Gastroesophageal sphincter (tissue), 4 donors: ENCODE measurements around the gene PTPN1. TPM values are rescaled to one million over a fixed set of nuclear protein-coding genes. Genes with fewer than 3 reads are reported as not detected.

Source experiments
- ATAC-seq: fragments of 150-250 bp; one replicate; pipeline ENCODE4 v1.9.1; 2016; ENCODE audit warnings: mild to moderate bottlenecking, moderate library complexity
- H3K27ac ChIP-seq, 4 donors: fragments of 200-600 bp; sonication (generic) in 3 of 4; 1 replicate in 3 of 4; 2 replicates in 1 of 4; pipeline ENCODE4 v1.5.1; 2016 to 2019
- H3K27me3 ChIP-seq: fragments of 200-600 bp; sonication (generic); one replicate; pipeline ENCODE4 v1.5.1; 2019
- H3K36me3 ChIP-seq, 2 donors: fragments of 200-600 bp; sonication (generic); one replicate each; pipeline ENCODE4 v1.5.1; 2019; ENCODE audit warnings: control low read depth in 1 of 2
- H3K4me1 ChIP-seq, 3 donors: fragments of 200-600 bp; sonication (generic); 1 replicate in 2 of 3; 2 replicates in 1 of 3; pipeline ENCODE4 v1.5.1; 2016 to 2019; ENCODE audit warnings: control low read depth in 2 of 3
- H3K4me3 ChIP-seq, 2 donors: fragments of 200-600 bp; sonication (generic); one replicate each; pipeline ENCODE4 v1.5.1; 2019; ENCODE audit warnings: mild to moderate bottlenecking in 1 of 2, moderate library complexity in 1 of 2
- H3K9me3 ChIP-seq, 3 donors: fragments of 200-600 bp; sonication (generic); one replicate each; pipeline ENCODE4 v1.5.1; 2017 to 2019; ENCODE audit warnings: control low read depth in 2 of 3
- CTCF ChIP-seq, 4 experiments: fragments of 200-600 bp in 2 of 4; fragments of 450-650 bp in 2 of 4; sonication (generic) in 1 of 4; IDR thresholded peaks; one replicate each; pipeline ENCODE4 v1.5.1; 2017 to 2019; ENCODE audit warnings: antibody characterized with exemption in 4 of 4, mild to moderate bottlenecking in 2 of 4, moderate library complexity in 2 of 4
- EP300 ChIP-seq: sonication (generic); formaldehyde crosslinking; IDR thresholded peaks from one replicate; pipeline ENCODE4 v1.6.1; 2017; ENCODE audit warnings: antibody characterized with exemption, mild to moderate bottlenecking
- POLR2A ChIP-seq, 2 donors: fragments of 450-650 bp; IDR thresholded peaks; one replicate each; pipeline ENCODE4 v1.6.1; 2017; ENCODE audit warnings: antibody characterized with exemption in 2 of 2, mild to moderate bottlenecking in 2 of 2, moderate library complexity in 1 of 2
- POLR2AphosphoS5 ChIP-seq: sonication (generic); formaldehyde crosslinking; IDR thresholded peaks from one replicate; pipeline ENCODE4 v1.6.1; 2017; ENCODE audit warnings: antibody characterized with exemption
- WGBS, 2 donors: methylation state at CpG; one replicate each; pipeline ENCODE4 v1.1.5; 2018; ENCODE audit warnings: low coverage in 1 of 2; 5-methylcytosine and 5-hydroxymethylcytosine counted together
- total RNA-seq, 4 donors: library from RNA; depleted of rRNA; stranded (reverse); fragments of >200 nt; gene quantifications; one replicate each; pipeline ENCODE4 v1.1.0, GENCODE V29; 2016

Gene PTPN1
- total RNA-seq, 4 donors from 2014 or later = 27.6 to 43.6 (median 38.4) TPM

DNA sequence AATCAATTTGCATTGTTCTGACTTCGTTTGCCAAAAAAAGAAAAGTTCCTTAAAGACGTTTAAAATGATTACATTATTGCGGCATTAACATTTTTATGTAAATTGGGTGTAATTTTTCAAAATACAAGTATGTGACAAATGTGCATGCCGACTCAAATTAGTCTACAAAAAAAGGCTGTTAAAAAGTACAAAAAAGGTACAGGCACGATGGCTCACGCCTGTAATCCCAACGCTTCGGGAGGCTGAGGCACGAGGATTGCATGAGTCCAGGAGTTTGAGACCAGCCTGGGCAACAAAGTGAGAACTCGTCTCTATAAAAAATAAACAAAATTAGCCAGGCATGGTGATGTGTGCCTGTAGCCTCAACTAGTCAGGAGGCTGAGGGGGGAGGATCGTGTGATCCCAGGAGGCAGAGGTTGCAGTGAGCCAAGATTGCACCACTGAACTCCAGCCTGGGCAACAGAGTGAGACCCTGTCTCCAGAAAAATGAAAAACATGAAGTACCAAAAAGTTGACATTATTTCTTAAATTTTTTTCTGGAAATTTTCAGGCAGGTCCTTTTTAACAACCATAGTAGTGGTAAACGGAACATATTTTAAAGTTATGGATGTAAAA, 90.2 kb downstream of the PTPN1 start:
- Histone ChIP-seq H3K4me3 (no peak overlapping the region), H3K27ac (no peak overlapping the region), H3K9me3 (no peaks in the 10 kb centered on the region), H3K4me1 (peaks cover 0 to 19% (median 0%) of the 10 kb centered on the region in 3 donors), H3K27me3 (peaks cover 50% of the 10 kb centered on the region), H3K36me3 (peaks cover 0 to 36% of the 10 kb centered on the region in 2 donors)
- WGBS, 2 donors = 80 to 82% methylated on average over 12 of the region's 12 CpGs
- ATAC-seq = no peak
- TF ChIP-seq CTCF (IDR thresholded peaks at IDR 0.05) (no peak), POLR2AphosphoS5 (no peak), POLR2A (IDR thresholded peaks at IDR 0.05) (no peak)

DNA sequence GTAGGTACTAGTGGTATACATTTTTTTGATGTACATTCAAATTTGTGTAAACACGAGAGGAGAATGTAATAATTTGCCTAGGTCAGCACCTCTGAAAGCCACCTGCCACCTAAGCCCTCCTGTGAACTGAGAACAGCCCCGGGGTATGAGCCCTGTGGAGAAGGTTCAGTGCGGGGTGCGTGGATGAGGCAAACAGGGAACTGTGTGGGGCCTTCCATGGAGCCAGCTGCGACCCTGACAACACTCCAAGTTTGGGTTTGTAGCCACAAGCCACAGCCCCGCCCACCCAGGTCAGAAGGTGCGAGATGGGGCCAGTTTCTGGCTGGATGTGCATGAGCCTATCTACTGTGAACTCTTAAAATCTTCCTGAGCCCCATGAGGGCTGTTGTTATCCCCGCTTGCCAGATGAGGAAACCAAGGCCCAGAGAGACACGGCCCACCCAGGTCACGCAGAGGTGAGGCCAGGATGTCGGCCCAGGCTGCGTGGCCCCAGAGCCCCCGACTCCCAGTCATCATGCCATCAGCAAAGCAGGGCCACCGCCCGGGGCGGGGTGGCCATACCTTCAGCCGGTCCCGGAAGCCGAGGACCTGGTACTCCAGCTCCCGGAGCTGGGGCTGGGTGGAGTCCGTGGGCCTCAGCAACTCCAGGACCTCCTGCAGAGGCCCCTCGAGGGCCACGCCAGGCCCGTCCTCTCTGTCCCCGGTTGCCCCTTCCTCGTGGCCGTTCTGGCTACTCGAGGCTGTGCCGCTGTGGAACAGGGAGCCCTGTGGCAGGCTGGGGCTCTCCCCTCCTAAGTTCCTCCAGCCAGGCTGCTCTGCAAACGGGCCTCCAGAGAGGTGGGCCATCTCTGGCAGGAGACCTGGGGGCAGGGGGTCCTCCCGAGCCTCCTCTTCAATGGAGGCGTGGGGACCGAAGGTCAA, 91.6 kb downstream of the PTPN1 start:
- H3K4me1 ChIP-seq = peaks cover 0 to 5% (median 0%) of the 10 kb centered on the region in 3 donors
- H3K4me3 ChIP-seq = no peak overlapping the region
- ATAC-seq = no peak
- H3K27me3 ChIP-seq = peaks cover 36% of the 10 kb centered on the region
- H3K36me3 ChIP-seq = peaks cover 0 to 36% of the 10 kb centered on the region in 2 donors
- 51 to 69% methylated on average over 2 to 4 of the region's 33 CpGs for WGBS, 2 donors
- H3K27ac ChIP-seq = no peak overlapping the region
- no peak for TF ChIP-seq POLR2AphosphoS5
- no peak for TF ChIP-seq POLR2A (IDR thresholded peaks at IDR 0.05)
- no peak for TF ChIP-seq EP300
- TF ChIP-seq CTCF (IDR thresholded peaks at IDR 0.05) = no peak
- no peaks in the 10 kb centered on the region for H3K9me3 ChIP-seq

DNA sequence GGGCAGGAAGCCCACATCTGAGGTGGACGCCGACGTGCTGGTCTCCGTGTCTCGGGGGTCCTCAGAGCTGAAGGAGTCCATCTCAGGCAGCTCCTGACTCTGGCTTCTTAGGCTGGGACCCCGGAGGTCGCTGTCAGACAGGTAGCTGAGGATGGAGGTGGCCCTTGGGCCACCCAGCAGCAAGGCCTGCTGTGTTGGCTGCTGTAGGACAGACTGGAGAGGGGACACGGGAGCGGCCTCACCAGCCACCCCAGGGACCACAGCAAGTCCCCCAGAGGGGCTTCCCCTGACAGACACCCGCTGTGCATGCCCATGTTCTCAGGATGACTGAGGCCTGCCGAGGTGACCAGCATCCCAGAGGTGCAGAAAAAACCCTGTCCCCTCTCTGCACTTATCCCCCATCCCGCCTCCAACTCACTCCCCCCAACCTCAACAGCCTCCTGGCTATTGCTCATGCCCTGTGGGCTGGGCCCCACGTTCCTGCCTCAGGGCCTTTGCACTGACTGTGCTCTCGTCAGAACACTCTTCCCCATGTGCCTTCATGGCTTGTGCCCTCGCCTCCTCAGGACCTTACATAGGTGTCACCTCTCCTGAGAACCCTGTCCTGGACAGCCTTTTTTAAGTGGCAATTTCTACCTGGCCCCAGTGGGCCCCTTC, 92.4 kb downstream of the PTPN1 start:
- Histone ChIP-seq H3K36me3 (peaks cover 0 to 42% of the 10 kb centered on the region in 2 donors), H3K4me1 (peaks cover 0 to 5% (median 0%) of the 10 kb centered on the region in 3 donors), H3K9me3 (no peaks in the 10 kb centered on the region), H3K4me3 (no peak overlapping the region), H3K27ac (no peak overlapping the region), H3K27me3 (peaks cover 29% of the 10 kb centered on the region)
- no peak for ATAC-seq
- WGBS, 2 donors = 100% methylated on average over 2 of the region's 15 CpGs; no CpG with 5 or more reads in 1 of the 2 donors
- TF ChIP-seq EP300 = no peak
- no peak for TF ChIP-seq POLR2AphosphoS5
- no peak for TF ChIP-seq CTCF (IDR thresholded peaks at IDR 0.05)
- TF ChIP-seq POLR2A (IDR thresholded peaks at IDR 0.05) = no peak

- WGBS, 2 donors = 97% methylated on average over 6 of the region's 12 CpGs; no CpG with 5 or more reads in 1 of the 2 donors
Measured at GRCh38 chr20:50604451-50604850, 94.3 kb downstream of the PTPN1 start.

More at GRCh38 chr20:50604451-50604850, 94.3 kb downstream of the PTPN1 start:
- H3K4me3 ChIP-seq = no peak overlapping the region
- H3K4me1 ChIP-seq = peaks cover 0 to 4% (median 0%) of the 10 kb centered on the region in 3 donors
- no peaks in the 10 kb centered on the region for H3K9me3 ChIP-seq
- H3K27me3 ChIP-seq = peaks cover 12% of the 10 kb centered on the region
- H3K27ac ChIP-seq = no peak overlapping the region
- H3K36me3 ChIP-seq = peaks cover 0 to 61% of the 10 kb centered on the region in 2 donors
- TF ChIP-seq POLR2AphosphoS5 = no peak
- no peak for TF ChIP-seq CTCF (IDR thresholded peaks at IDR 0.05)
- TF ChIP-seq POLR2A (IDR thresholded peaks at IDR 0.05) = no peak
- no peak for TF ChIP-seq EP300
- ATAC-seq = no peak
